CD14-positive monocyte (primary cell): ENCODE data around the gene MACROD2. TPM values are rescaled to one million over a fixed set of nuclear protein-coding genes. Genes with fewer than 3 reads are reported as not detected.

Source experiments
- DNase-seq, 3 donors: peaks; one replicate each; pipeline ENCODE4 v3.0.0-alpha.2; 2011 to 2022
- H2AFZ ChIP-seq: 2 replicates; pipeline ENCODE4 v1.6.0; 2012; ENCODE audit warnings: mild to moderate bottlenecking, low read depth, low read length, inconsistent platforms; ENCODE audit not compliant: insufficient read depth, poor library complexity, severe bottlenecking
- H3K27ac ChIP-seq, 2 donors: 1 replicate in 1 of 2; 2 replicates in 1 of 2; pipeline ENCODE4 v1.5.1; 2012 to 2013; ENCODE audit warnings: low read length in 2 of 2, control low read depth in 1 of 2, inconsistent platforms in 1 of 2, low read depth in 1 of 2, mild to moderate bottlenecking in 1 of 2
- H3K27me3 ChIP-seq, 2 donors: one replicate each; pipeline versions ENCODE4 v1.6.0 to v1.6.1; 2011 to 2013; ENCODE audit warnings: low read length in 2 of 2; ENCODE audit not compliant: control insufficient read depth in 2 of 2, insufficient read depth in 2 of 2
- H3K36me3 ChIP-seq, 2 donors: replicated peaks in 1 of 2; 1 replicate in 1 of 2; 2 replicates in 1 of 2; pipeline versions ENCODE4 v1.5.1 to v1.6.1; 2012 to 2013; ENCODE audit warnings: low read length in 2 of 2, control low read depth in 1 of 2, inconsistent platforms in 1 of 2, mild to moderate bottlenecking in 1 of 2; ENCODE audit not compliant: insufficient read depth in 2 of 2, control insufficient read depth in 1 of 2
- H3K4me1 ChIP-seq, 2 donors: 1 replicate in 1 of 2; 2 replicates in 1 of 2; pipeline versions ENCODE4 v1.5.1 to v1.6.1; 2012 to 2013; ENCODE audit warnings: low read length in 2 of 2, control low read depth in 1 of 2, inconsistent platforms in 1 of 2, mild to moderate bottlenecking in 1 of 2, moderate library complexity in 1 of 2; ENCODE audit not compliant: insufficient read depth in 2 of 2, control insufficient read depth in 1 of 2
- H3K4me2 ChIP-seq: replicated peaks from 2 replicates; pipeline ENCODE3; 2012; ENCODE audit warnings: low read length, moderate library complexity, mild to moderate bottlenecking; ENCODE audit not compliant: poor library complexity, severe bottlenecking; ENCODE audit errors: extremely low read depth
- H3K4me3 ChIP-seq, 3 experiments: fragments of 200-600 bp in 1 of 3; sonication (generic) in 1 of 3; replicated peaks in 1 of 3; 1 replicate in 2 of 3; 2 replicates in 1 of 3; pipeline ENCODE4 v1.5.1; 2011 to 2013; ENCODE audit warnings: low read length in 3 of 3, mild to moderate bottlenecking in 3 of 3, control low read depth in 2 of 3, low read depth in 2 of 3, inconsistent platforms in 1 of 3, moderate library complexity in 1 of 3
- H3K79me2 ChIP-seq: 2 replicates; pipeline ENCODE4 v1.6.0; 2012; ENCODE audit warnings: mild to moderate bottlenecking, control low read depth, inconsistent platforms, low read length, moderate library complexity; ENCODE audit not compliant: insufficient read depth
- H3K9ac ChIP-seq: 2 replicates; pipeline ENCODE4 v1.6.0; 2017; ENCODE audit warnings: low read length, mild to moderate bottlenecking; ENCODE audit not compliant: insufficient read depth, poor library complexity, severe bottlenecking
- H3K9me3 ChIP-seq, 2 donors: replicated peaks in 1 of 2; 1 replicate in 1 of 2; 2 replicates in 1 of 2; pipeline versions ENCODE4 v1.5.1 to v1.6.1; 2012 to 2013; ENCODE audit warnings: low read length in 2 of 2, control low read depth in 1 of 2; ENCODE audit not compliant: control insufficient read depth in 1 of 2, insufficient read depth in 1 of 2
- H4K20me1 ChIP-seq: 2 replicates; pipeline ENCODE4 v1.6.0; 2012; ENCODE audit warnings: mild to moderate bottlenecking, low read length, control low read depth, moderate library complexity; ENCODE audit not compliant: insufficient read depth
- H3K27ac Mint-ChIP-seq, 7 donors: one replicate each; pipeline ENCODE4 v1.8.0; 2020; ENCODE audit warnings: mild to moderate bottlenecking in 7 of 7, mixed read lengths in 7 of 7, moderate library complexity in 6 of 7, inconsistent platforms in 2 of 7
- H3K27me3 Mint-ChIP-seq, 3 donors: one replicate each; pipeline ENCODE4 v1.8.0; 2021 to 2022; ENCODE audit warnings: low read depth in 3 of 3, mild to moderate bottlenecking in 3 of 3, mixed read lengths in 3 of 3, moderate library complexity in 3 of 3, inconsistent platforms in 1 of 3
- H3K36me3 Mint-ChIP-seq, 2 donors: one replicate each; pipeline ENCODE4 v1.8.0; 2020; ENCODE audit warnings: mixed read lengths in 2 of 2, inconsistent platforms in 1 of 2, mild to moderate bottlenecking in 1 of 2
- H3K4me1 Mint-ChIP-seq: one replicate; pipeline ENCODE4 v1.8.0; 2020; ENCODE audit warnings: mild to moderate bottlenecking, mixed read lengths
- H3K4me3 Mint-ChIP-seq, 2 donors: one replicate each; pipeline ENCODE4 v1.8.0; 2020; ENCODE audit warnings: mild to moderate bottlenecking in 2 of 2, mixed read lengths in 2 of 2, moderate library complexity in 1 of 2
- H3K9me3 Mint-ChIP-seq, 7 donors: one replicate each; pipeline ENCODE4 v1.8.0; 2020 to 2022; ENCODE audit warnings: mixed read lengths in 7 of 7, mild to moderate bottlenecking in 6 of 7, moderate library complexity in 6 of 7, inconsistent platforms in 2 of 7
- WGBS: methylation state at CpG from one replicate; pipeline ENCODE4 v1.1.5; 2013; ENCODE audit warnings: missing lambda C conversion rate; ENCODE audit not compliant: insufficient coverage; 5-methylcytosine and 5-hydroxymethylcytosine counted together
- intact Hi-C, 2 donors: fragments of 100-400 bp; cut with micrococcal nuclease; formaldehyde crosslinking; loops; one replicate each; pipeline versions ENCODE4 v1.15.0 to v1.15.1; 2023
- polyA plus RNA-seq, 3 donors: library from polyadenylated mRNA; depleted of rRNA in 1 of 3; unstranded in 2 of 3; stranded (reverse) in 1 of 3; fragments of 300-500 nt in 2 of 3; fragments of >200 nt in 1 of 3; fragmentation: Illumina TruSeq in 2 of 3; gene quantifications; 1 replicate in 2 of 3; 2 replicates in 1 of 3; pipeline ENCODE4 v1.2.3, GENCODE V29; 2012 to 2021
- TF ChIP-seq, protein P1 (sequence below): fragments of 200-600 bp; IDR thresholded peaks from one replicate; pipeline ENCODE4 v1.8.0; 2022; ENCODE audit warnings: antibody characterized with exemption, mild to moderate bottlenecking

The MACROD2 gene
- polyA plus RNA-seq, 3 donors: 0.23 TPM; not detected in 2

DNA sequence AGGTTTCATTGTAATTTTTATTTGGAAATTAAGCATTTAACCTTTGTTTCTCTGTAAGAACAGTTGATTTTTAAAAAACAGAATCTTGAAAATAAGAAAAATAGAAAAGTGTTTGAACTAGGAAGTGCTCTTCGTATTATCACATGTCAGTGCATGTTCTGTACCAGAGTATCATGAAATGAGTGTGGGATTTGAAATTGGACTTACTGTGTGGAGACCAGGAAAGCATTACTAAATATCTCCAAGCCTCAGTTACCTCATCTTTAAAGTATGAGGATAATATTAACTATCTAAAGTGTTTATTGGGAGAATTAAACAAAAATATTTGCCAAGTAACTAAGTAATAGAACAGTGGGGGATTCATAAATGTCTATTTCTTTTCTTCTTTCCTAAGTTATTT, 499.0 kb downstream of the MACROD2 start:
- H2AFZ ChIP-seq: no peak overlapping the region
- H3K27ac ChIP-seq: no peak overlapping the region
- Mint-ChIP-seq H3K27ac (no peak overlapping the region), H3K4me3 (no peak overlapping the region), H3K4me1 (no peaks in the 10 kb centered on the region), H3K9me3 (peaks cover 0 to 8% (median 2%) of the 10 kb centered on the region in 7 donors), H3K27me3 (no peaks in the 10 kb centered on the region), H3K36me3 (no peaks in the 10 kb centered on the region)
- H4K20me1 ChIP-seq: no peaks in the 10 kb centered on the region
- WGBS: no CpG with 5 or more reads among the region's 1 CpG
- no peaks in the 10 kb centered on the region for H3K36me3 ChIP-seq
- H3K4me1 ChIP-seq: no peaks in the 10 kb centered on the region
- H3K4me2 ChIP-seq: no peak overlapping the region
- H3K27me3 ChIP-seq: no peaks in the 10 kb centered on the region
- intact Hi-C loops: no loop called here
- TF ChIP-seq, protein P1, sequence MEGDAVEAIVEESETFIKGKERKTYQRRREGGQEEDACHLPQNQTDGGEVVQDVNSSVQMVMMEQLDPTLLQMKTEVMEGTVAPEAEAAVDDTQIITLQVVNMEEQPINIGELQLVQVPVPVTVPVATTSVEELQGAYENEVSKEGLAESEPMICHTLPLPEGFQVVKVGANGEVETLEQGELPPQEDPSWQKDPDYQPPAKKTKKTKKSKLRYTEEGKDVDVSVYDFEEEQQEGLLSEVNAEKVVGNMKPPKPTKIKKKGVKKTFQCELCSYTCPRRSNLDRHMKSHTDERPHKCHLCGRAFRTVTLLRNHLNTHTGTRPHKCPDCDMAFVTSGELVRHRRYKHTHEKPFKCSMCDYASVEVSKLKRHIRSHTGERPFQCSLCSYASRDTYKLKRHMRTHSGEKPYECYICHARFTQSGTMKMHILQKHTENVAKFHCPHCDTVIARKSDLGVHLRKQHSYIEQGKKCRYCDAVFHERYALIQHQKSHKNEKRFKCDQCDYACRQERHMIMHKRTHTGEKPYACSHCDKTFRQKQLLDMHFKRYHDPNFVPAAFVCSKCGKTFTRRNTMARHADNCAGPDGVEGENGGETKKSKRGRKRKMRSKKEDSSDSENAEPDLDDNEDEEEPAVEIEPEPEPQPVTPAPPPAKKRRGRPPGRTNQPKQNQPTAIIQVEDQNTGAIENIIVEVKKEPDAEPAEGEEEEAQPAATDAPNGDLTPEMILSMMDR: no peak
- no peak overlapping the region for H3K4me3 ChIP-seq
- H3K9me3 ChIP-seq: peaks cover 0 to 7% of the 10 kb centered on the region in 2 donors
- H3K79me2 ChIP-seq: no peaks in the 10 kb centered on the region
- DNase-seq: no peak
- H3K9ac ChIP-seq: no peak overlapping the region

DNA sequence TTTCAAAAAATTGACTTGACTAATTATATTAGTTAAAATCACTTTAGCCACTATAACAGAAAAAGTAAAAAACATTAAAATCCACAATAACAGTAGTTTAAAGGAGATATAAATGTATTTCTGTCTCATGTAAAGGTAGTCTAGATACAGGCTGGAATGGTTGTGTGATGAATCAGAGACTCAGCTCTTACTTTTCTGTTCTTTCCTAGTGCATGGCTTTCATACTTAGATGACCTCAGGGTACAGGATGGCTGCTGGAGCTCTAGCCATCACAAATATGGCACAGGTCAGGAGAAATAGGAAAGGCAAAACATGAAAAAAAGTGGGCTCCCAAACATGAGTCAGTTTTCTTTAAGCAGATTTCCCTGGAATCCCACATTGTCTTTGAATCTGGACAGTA, 499.8 kb downstream of the MACROD2 start:
- no peaks in the 10 kb centered on the region for H3K4me1 Mint-ChIP-seq
- H3K4me1 ChIP-seq: no peaks in the 10 kb centered on the region
- H2AFZ ChIP-seq: no peak overlapping the region
- DNase-seq: no peak
- TF ChIP-seq, protein P1: no peak
- no peaks in the 10 kb centered on the region for H4K20me1 ChIP-seq
- no peaks in the 10 kb centered on the region for H3K36me3 Mint-ChIP-seq
- H3K9me3 ChIP-seq: peaks cover 0 to 10% of the 10 kb centered on the region in 2 donors
- no peaks in the 10 kb centered on the region for H3K79me2 ChIP-seq
- no peak overlapping the region for H3K4me3 Mint-ChIP-seq
- peaks cover 0 to 8% (median 2%) of the 10 kb centered on the region in 7 donors for H3K9me3 Mint-ChIP-seq
- no peaks in the 10 kb centered on the region for H3K27me3 ChIP-seq
- H3K9ac ChIP-seq: no peak overlapping the region
- H3K36me3 ChIP-seq: no peaks in the 10 kb centered on the region
- H3K4me2 ChIP-seq: no peak overlapping the region
- intact Hi-C loops: no loop called here
- H3K27ac ChIP-seq: no peak overlapping the region
- H3K27ac Mint-ChIP-seq: no peak overlapping the region
- no peaks in the 10 kb centered on the region for H3K27me3 Mint-ChIP-seq
- no peak overlapping the region for H3K4me3 ChIP-seq
